Endodermal cell (in vitro differentiated cells): ENCODE data around the gene GTPBP6. TPM values are rescaled to one million over a fixed set of nuclear protein-coding genes. Genes with fewer than 3 reads are reported as not detected.
A peak's percentile ranks its signal among the peaks of the same experiment; 100 is the strongest.

Source experiments
- DNase-seq: peaks from one replicate; pipeline ENCODE4 v3.0.0-alpha.2; 2017
- H3K27ac ChIP-seq: 2 replicates; pipeline ENCODE4 v1.5.1; 2013; ENCODE audit warnings: mild to moderate bottlenecking, low read depth, low read length, moderate library complexity
- H3K27me3 ChIP-seq: 2 replicates; pipeline ENCODE4 v1.6.1; 2013; ENCODE audit warnings: mild to moderate bottlenecking, low read length, moderate library complexity; ENCODE audit not compliant: insufficient read depth, control insufficient read depth, poor library complexity, severe bottlenecking
- H3K36me3 ChIP-seq: 2 replicates; pipeline ENCODE4 v1.7.0; 2013; ENCODE audit warnings: mild to moderate bottlenecking, low read length, moderate library complexity; ENCODE audit not compliant: control insufficient read depth, insufficient read depth
- H3K4me1 ChIP-seq: one replicate; pipeline ENCODE4 v1.7.0; 2013; ENCODE audit warnings: low read length; ENCODE audit not compliant: control insufficient read depth, insufficient read depth
- H3K4me3 ChIP-seq: 2 replicates; pipeline ENCODE4 v1.5.1; 2013; ENCODE audit warnings: mild to moderate bottlenecking, low read length, moderate library complexity
- H3K9ac ChIP-seq: 2 replicates; pipeline ENCODE4 v1.6.1; 2013; ENCODE audit warnings: mild to moderate bottlenecking, low read length, moderate library complexity; ENCODE audit not compliant: poor library complexity, severe bottlenecking; ENCODE audit errors: extremely low read depth
- H3K9me3 ChIP-seq: 2 replicates; pipeline ENCODE4 v1.6.1; 2013; ENCODE audit warnings: mild to moderate bottlenecking, low read length, moderate library complexity; ENCODE audit not compliant: control insufficient read depth
- H3K27ac Mint-ChIP-seq: 2 replicates; pipeline ENCODE4 v1.8.0; 2020; ENCODE audit warnings: mixed read lengths
- H3K27me3 Mint-ChIP-seq: 2 replicates; pipeline ENCODE4 v1.8.0; 2021; ENCODE audit warnings: mild to moderate bottlenecking, mixed read lengths; ENCODE audit not compliant: insufficient read depth
- H3K36me3 Mint-ChIP-seq: 2 replicates; pipeline ENCODE4 v1.8.0; 2020; ENCODE audit warnings: low read depth, mixed read lengths
- H3K4me1 Mint-ChIP-seq: 2 replicates; pipeline ENCODE4 v1.8.0; 2020; ENCODE audit warnings: mixed read lengths
- H3K4me3 Mint-ChIP-seq: 2 replicates; pipeline ENCODE4 v1.8.0; 2020; ENCODE audit warnings: mild to moderate bottlenecking, moderate library complexity, mixed read lengths
- H3K9me3 Mint-ChIP-seq: 2 replicates; pipeline ENCODE4 v1.8.0; 2020; ENCODE audit warnings: mild to moderate bottlenecking, mixed read lengths
- WGBS, 2 experiments: methylation state at CpG; one replicate each; pipeline versions ENCODE4 v1.1.5 to v1.1.7; 2013; ENCODE audit warnings: missing lambda C conversion rate in 2 of 2, mixed read lengths in 1 of 2; ENCODE audit not compliant: insufficient coverage in 1 of 2, insufficient read length in 1 of 2; 5-methylcytosine and 5-hydroxymethylcytosine counted together
- total RNA-seq, 2 donors: library from RNA; stranded (reverse); fragmentation: NEBNext Ultra II Directional in 1 of 2; extraction: Animal tissue kit (Norgen Biotek cat#: 25700) in 1 of 2; gene quantifications; 2 replicates in 1 of 2; 3 replicates in 1 of 2; pipeline ENCODE4 v1.2.1, GENCODE V29; 2021
- TF ChIP-seq, protein P1 (sequence below): fragments of 200-600 bp; sonication (generic); conservative IDR thresholded peaks from 2 replicates; pipeline ENCODE4 v1.5.0; 2021; ENCODE audit warnings: antibody characterized with exemption, mild to moderate bottlenecking

The GTPBP6 gene
- total RNA-seq, 2 donors from 2014 or later = 58.8 to 61.0 TPM

DNA sequence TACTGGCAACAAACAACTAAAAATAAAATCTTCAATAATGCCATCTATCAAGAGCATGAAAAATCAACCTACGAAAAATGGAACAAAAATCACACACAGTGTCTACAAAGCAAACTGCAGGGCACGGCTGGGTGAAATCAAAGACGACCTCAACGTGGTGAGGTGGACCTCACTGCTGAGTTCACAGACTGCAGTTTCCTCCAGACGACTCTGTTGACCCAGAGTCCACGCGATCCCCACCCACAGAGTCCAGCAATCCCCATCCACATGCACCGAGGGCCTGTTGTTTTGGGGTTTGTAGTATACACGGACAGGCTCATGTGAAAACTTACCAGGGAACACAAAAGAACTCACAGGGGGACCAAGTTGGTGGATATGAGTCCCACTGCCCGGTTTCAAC, 31.1 kb upstream of the GTPBP6 start:
- TF ChIP-seq, protein P1, sequence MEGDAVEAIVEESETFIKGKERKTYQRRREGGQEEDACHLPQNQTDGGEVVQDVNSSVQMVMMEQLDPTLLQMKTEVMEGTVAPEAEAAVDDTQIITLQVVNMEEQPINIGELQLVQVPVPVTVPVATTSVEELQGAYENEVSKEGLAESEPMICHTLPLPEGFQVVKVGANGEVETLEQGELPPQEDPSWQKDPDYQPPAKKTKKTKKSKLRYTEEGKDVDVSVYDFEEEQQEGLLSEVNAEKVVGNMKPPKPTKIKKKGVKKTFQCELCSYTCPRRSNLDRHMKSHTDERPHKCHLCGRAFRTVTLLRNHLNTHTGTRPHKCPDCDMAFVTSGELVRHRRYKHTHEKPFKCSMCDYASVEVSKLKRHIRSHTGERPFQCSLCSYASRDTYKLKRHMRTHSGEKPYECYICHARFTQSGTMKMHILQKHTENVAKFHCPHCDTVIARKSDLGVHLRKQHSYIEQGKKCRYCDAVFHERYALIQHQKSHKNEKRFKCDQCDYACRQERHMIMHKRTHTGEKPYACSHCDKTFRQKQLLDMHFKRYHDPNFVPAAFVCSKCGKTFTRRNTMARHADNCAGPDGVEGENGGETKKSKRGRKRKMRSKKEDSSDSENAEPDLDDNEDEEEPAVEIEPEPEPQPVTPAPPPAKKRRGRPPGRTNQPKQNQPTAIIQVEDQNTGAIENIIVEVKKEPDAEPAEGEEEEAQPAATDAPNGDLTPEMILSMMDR = no peak

DNA sequence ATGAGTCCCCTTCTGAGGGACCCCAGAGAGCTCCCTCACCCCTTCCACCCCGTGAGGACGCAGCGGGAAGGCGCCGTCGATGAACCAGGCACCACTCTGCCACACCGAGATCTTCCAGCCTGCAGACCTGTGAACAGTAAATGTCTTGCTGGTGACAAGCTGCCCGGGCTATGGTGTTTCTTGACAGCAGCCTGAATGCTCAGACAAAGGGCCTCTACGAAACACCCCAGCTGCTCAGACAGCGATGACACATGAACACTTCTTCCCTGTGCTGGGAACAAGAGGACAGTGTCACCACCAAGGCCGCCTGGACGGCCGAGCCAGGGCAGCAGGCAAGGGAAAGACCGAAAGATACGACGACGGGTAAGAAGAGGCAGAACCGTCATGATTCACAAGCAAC, 30.6 kb upstream of the GTPBP6 start:
- TF ChIP-seq, protein P1 = no peak
- Mint-ChIP-seq H3K4me1 (no peaks in the 10 kb centered on the region), H3K4me3 (no peak overlapping the region), H3K9me3 (no peaks in the 10 kb centered on the region), H3K27me3 (no peaks in the 10 kb centered on the region), H3K27ac (no peak overlapping the region), H3K36me3 (peaks cover 41% of the 10 kb centered on the region)
- Histone ChIP-seq H3K9me3 (no peaks in the 10 kb centered on the region), H3K27me3 (no peaks in the 10 kb centered on the region), H3K4me3 (no peak overlapping the region), H3K36me3 (peaks cover 10% of the 10 kb centered on the region), H3K9ac (no peak overlapping the region), H3K27ac (peak overlapping the region; percentile 63), H3K4me1 (no peaks in the 10 kb centered on the region)
- 93 to 96% methylated on average over 14 to 18 of the region's 18 CpGs for WGBS, 2 experiments
- DNase-seq = no peak

More for the DNA sequence above, 31.1 kb upstream of the GTPBP6 start:
- no peaks in the 10 kb centered on the region for H3K27me3 Mint-ChIP-seq
- no peaks in the 10 kb centered on the region for H3K4me1 ChIP-seq
- H3K9me3 ChIP-seq = no peaks in the 10 kb centered on the region
- 89 to 92% methylated on average over 6 to 10 of the region's 10 CpGs for WGBS, 2 experiments
- no peak for DNase-seq
- peaks cover 39% of the 10 kb centered on the region for H3K36me3 Mint-ChIP-seq
- H3K27ac Mint-ChIP-seq = peak overlapping the region; percentile 44
- no peak overlapping the region for H3K4me3 Mint-ChIP-seq
- no peak overlapping the region for H3K9ac ChIP-seq
- no peaks in the 10 kb centered on the region for H3K4me1 Mint-ChIP-seq
- no peaks in the 10 kb centered on the region for H3K27me3 ChIP-seq
- peak overlapping the region; percentile 63 for H3K27ac ChIP-seq
- no peak overlapping the region for H3K4me3 ChIP-seq
- H3K36me3 ChIP-seq = peaks cover 10% of the 10 kb centered on the region
- H3K9me3 Mint-ChIP-seq = no peaks in the 10 kb centered on the region

DNA sequence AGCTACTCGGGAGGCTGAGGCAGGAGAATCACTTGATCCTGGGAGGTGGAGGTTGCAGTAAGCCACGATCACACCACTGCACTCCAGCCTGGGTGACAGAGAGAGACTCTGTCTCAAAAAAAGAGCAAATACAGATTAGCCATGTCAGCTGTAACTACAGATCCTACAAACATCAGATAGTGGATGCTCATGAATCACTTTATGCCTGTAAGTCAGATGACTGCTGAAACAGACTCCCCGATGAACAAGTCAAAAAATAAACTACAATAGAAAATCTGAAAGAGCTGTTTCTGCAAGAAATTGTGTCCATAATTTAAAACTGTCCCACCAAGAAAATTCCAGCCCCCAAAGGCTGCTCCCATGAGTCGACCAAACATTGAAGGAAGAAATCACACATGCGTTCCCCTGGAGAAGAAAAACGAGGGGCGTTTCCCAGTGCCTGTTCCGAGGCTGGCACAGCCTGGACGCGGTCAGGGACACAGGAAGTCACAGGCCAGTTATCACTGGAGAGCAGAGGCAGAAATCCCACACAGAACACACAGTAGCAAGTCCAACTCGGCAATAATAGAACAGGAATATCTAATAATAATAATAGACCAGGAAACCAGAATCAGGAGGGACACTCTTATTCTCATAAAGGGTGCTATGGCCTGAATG, 30.0 kb upstream of the GTPBP6 start:
- Mint-ChIP-seq H3K27ac (no peak overlapping the region), H3K27me3 (no peaks in the 10 kb centered on the region), H3K4me1 (no peaks in the 10 kb centered on the region), H3K36me3 (peaks cover 41% of the 10 kb centered on the region), H3K4me3 (no peak overlapping the region), H3K9me3 (no peaks in the 10 kb centered on the region)
- peaks cover 10% of the 10 kb centered on the region for H3K36me3 ChIP-seq
- H3K9me3 ChIP-seq = no peaks in the 10 kb centered on the region
- H3K4me3 ChIP-seq = no peak overlapping the region
- DNase-seq = no peak
- no peaks in the 10 kb centered on the region for H3K27me3 ChIP-seq
- no peaks in the 10 kb centered on the region for H3K4me1 ChIP-seq
- H3K27ac ChIP-seq = peak overlapping the region; percentile 63
- H3K9ac ChIP-seq = no peak overlapping the region
- 89 to 90% methylated on average over 8 to 11 of the region's 11 CpGs for WGBS, 2 experiments
- TF ChIP-seq, protein P1 = no peak
